H9 (cell line): Measurements from ENCODE around the gene IRF2BP2. TPM values are rescaled to one million over a fixed set of nuclear protein-coding genes. Genes with fewer than 3 reads are reported as not detected.
A peak's percentile ranks its signal among the peaks of the same experiment; 100 is the strongest.

Experiments
- DNase-seq: peaks from one replicate; pipeline ENCODE4 v3.0.0-alpha.2; 2017
- H2AFZ ChIP-seq: one replicate; pipeline ENCODE4 v1.6.1; 2013; ENCODE audit warnings: mild to moderate bottlenecking, low read length, control low read depth, moderate library complexity
- H2AK5ac ChIP-seq: 2 replicates; pipeline ENCODE4 v1.6.1; 2013; ENCODE audit warnings: low read length, control low read depth, mixed read lengths; ENCODE audit not compliant: insufficient read length
- H2BK120ac ChIP-seq: one replicate; pipeline ENCODE4 v1.6.1; 2013; ENCODE audit warnings: low read depth, mild to moderate bottlenecking, low read length, control low read depth, inconsistent platforms; ENCODE audit not compliant: poor library complexity, severe bottlenecking
- H2BK12ac ChIP-seq: 2 replicates; pipeline ENCODE4 v1.6.1; 2013; ENCODE audit warnings: low read length, control low read depth, mixed read lengths, low read depth; ENCODE audit not compliant: insufficient read length
- H2BK15ac ChIP-seq: 2 replicates; pipeline ENCODE4 v1.6.1; 2013; ENCODE audit warnings: low read depth, low read length, control low read depth
- H2BK20ac ChIP-seq: one replicate; pipeline ENCODE4 v1.6.1; 2013; ENCODE audit warnings: low read depth, mild to moderate bottlenecking, low read length, control low read depth, inconsistent platforms; ENCODE audit not compliant: poor library complexity, severe bottlenecking
- H2BK5ac ChIP-seq: 2 replicates; pipeline ENCODE4 v1.6.1; 2013; ENCODE audit warnings: low read length, control low read depth, mixed read lengths; ENCODE audit not compliant: insufficient read length
- H3K14ac ChIP-seq: 2 replicates; pipeline ENCODE4 v1.6.1; 2013; ENCODE audit warnings: low read length, control low read depth; ENCODE audit not compliant: insufficient read depth
- H3K18ac ChIP-seq: 2 replicates; pipeline ENCODE4 v1.6.1; 2013; ENCODE audit warnings: low read depth, mild to moderate bottlenecking, mixed read lengths, low read length, control low read depth; ENCODE audit not compliant: insufficient read length
- H3K23ac ChIP-seq: 2 replicates; pipeline ENCODE4 v1.6.1; 2013; ENCODE audit warnings: low read length, control low read depth, mixed read lengths, low read depth; ENCODE audit not compliant: insufficient read length
- H3K23me2 ChIP-seq: 2 replicates; pipeline ENCODE4 v1.6.1; 2013; ENCODE audit warnings: low read depth, mild to moderate bottlenecking, mixed read lengths, low read length, control low read depth; ENCODE audit not compliant: insufficient read length, poor library complexity, severe bottlenecking
- H3K27ac ChIP-seq: 2 replicates; pipeline ENCODE4 v1.5.1; 2013; ENCODE audit warnings: low read length, control low read depth, mixed read lengths, low read depth; ENCODE audit not compliant: insufficient read length
- H3K27me3 ChIP-seq: 2 replicates; pipeline ENCODE4 v1.6.1; 2013; ENCODE audit warnings: low read length, control low read depth, inconsistent platforms; ENCODE audit not compliant: insufficient read depth
- H3K4ac ChIP-seq: 2 replicates; pipeline ENCODE4 v1.6.1; 2013; ENCODE audit warnings: low read depth, mild to moderate bottlenecking, control low read depth, inconsistent platforms, low read length, moderate library complexity
- H3K4me1 ChIP-seq: 2 replicates; pipeline ENCODE4 v1.6.1; 2013; ENCODE audit warnings: low read length, control low read depth, inconsistent platforms; ENCODE audit not compliant: insufficient read depth
- H3K4me2 ChIP-seq: 2 replicates; pipeline ENCODE4 v1.6.1; 2013; ENCODE audit warnings: low read length, control low read depth, mixed read lengths; ENCODE audit not compliant: insufficient read length, insufficient read depth
- H3K56ac ChIP-seq: 2 replicates; pipeline ENCODE4 v1.6.1; 2013; ENCODE audit warnings: low read depth, mild to moderate bottlenecking, mixed read lengths, low read length, control low read depth; ENCODE audit not compliant: insufficient read length
- H3K79me1 ChIP-seq: 2 replicates; pipeline ENCODE4 v1.6.1; 2013; ENCODE audit warnings: low read depth, mild to moderate bottlenecking, moderate library complexity, low read length, control low read depth, inconsistent platforms; ENCODE audit not compliant: insufficient read depth, poor library complexity, severe bottlenecking
- H3K79me2 ChIP-seq: 2 replicates; pipeline ENCODE4 v1.6.1; 2013; ENCODE audit warnings: low read length, control low read depth, inconsistent platforms; ENCODE audit not compliant: insufficient read depth
- H3K9ac ChIP-seq: 2 replicates; pipeline ENCODE4 v1.6.1; 2013; ENCODE audit warnings: low read length, control low read depth, mixed read lengths; ENCODE audit not compliant: insufficient read length; ENCODE audit errors: extremely low read depth
- H3K9me3 ChIP-seq: one replicate; pipeline ENCODE4 v1.6.1; 2013; ENCODE audit warnings: low read depth, low read length, inconsistent platforms; ENCODE audit not compliant: control insufficient read depth
- H3T11ph ChIP-seq: one replicate; pipeline ENCODE4 v1.6.1; 2013; ENCODE audit warnings: mild to moderate bottlenecking, low read length, control low read depth, inconsistent platforms
- H4K20me1 ChIP-seq: one replicate; pipeline ENCODE4 v1.6.1; 2013; ENCODE audit not compliant: control insufficient read depth, insufficient read length, insufficient read depth
- H4K5ac ChIP-seq: 2 replicates; pipeline ENCODE4 v1.6.1; 2013; ENCODE audit warnings: low read depth, mild to moderate bottlenecking, mixed read lengths, low read length, control low read depth; ENCODE audit not compliant: insufficient read length
- H4K8ac ChIP-seq: replicated peaks from 2 replicates; pipeline ENCODE4 v1.6.1; 2013; ENCODE audit warnings: low read length, control low read depth, mixed read lengths, low read depth; ENCODE audit not compliant: insufficient read length
- H4K91ac ChIP-seq: 2 replicates; pipeline ENCODE4 v1.6.1; 2013; ENCODE audit warnings: low read depth, mild to moderate bottlenecking, moderate library complexity, mixed read lengths, low read length, control low read depth; ENCODE audit not compliant: insufficient read length
- H3K27ac Mint-ChIP-seq, 3 experiments: 2 replicates in 2 of 3; 3 replicates in 1 of 3; pipeline ENCODE4 v1.8.0; 2020 to 2021; ENCODE audit warnings: mixed read lengths in 3 of 3, mild to moderate bottlenecking in 1 of 3, moderate library complexity in 1 of 3
- H3K27me3 Mint-ChIP-seq: 2 replicates; pipeline ENCODE4 v1.8.0; 2021; ENCODE audit warnings: low read depth, mild to moderate bottlenecking, moderate library complexity, mixed read lengths
- H3K36me3 Mint-ChIP-seq, 3 experiments: 2 replicates in 2 of 3; 3 replicates in 1 of 3; pipeline ENCODE4 v1.8.0; 2020 to 2021; ENCODE audit warnings: low read depth in 3 of 3, mixed read lengths in 3 of 3; ENCODE audit not compliant: insufficient read depth in 1 of 3
- H3K4me1 Mint-ChIP-seq, 2 experiments: 2 replicates each; pipeline ENCODE4 v1.8.0; 2020; ENCODE audit warnings: mixed read lengths in 2 of 2
- H3K4me3 Mint-ChIP-seq, 2 experiments: 2 replicates in 1 of 2; 3 replicates in 1 of 2; pipeline ENCODE4 v1.8.0; 2020 to 2021; ENCODE audit warnings: mild to moderate bottlenecking in 2 of 2, mixed read lengths in 2 of 2, moderate library complexity in 1 of 2
- H3K9me3 Mint-ChIP-seq, 2 experiments: 2 replicates in 1 of 2; 3 replicates in 1 of 2; pipeline ENCODE4 v1.8.0; 2020; ENCODE audit warnings: mild to moderate bottlenecking in 2 of 2, mixed read lengths in 2 of 2, moderate library complexity in 1 of 2
- CTCF ChIP-seq: fragments of 200-600 bp; sonication (generic); conservative IDR thresholded peaks from 3 replicates; pipeline ENCODE4 v1.8.0; 2021; ENCODE audit warnings: antibody characterized with exemption, mild to moderate bottlenecking
- total RNA-seq: library from RNA; stranded (reverse); gene quantifications from 2 replicates; pipeline ENCODE4 v1.2.1, GENCODE V29; 2021

The IRF2BP2 gene
- total RNA-seq, 1 experiment from 2014 or later = 80.2 TPM

DNA sequence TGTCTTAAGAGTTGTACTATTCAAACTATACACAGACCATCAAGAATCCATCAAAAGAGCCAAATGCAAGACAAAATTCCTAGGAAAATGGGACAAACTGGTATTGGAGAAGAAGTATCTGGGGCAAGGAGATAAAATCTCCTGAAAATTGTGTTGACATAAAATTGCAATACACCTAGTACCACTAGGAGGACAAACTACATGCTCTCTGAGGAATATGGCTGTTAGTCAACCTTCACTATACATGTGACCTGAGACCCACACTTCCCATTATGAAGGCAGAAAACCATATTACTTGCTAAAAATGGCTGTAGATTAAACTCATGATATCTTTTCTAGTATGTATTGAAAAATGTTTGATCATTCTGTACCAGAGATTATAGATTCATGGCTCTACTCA, 30.0 kb downstream of the IRF2BP2 start:
- Histone ChIP-seq H3K9me3 (no peaks in the 10 kb centered on the region), H3K56ac (no peak overlapping the region), H4K20me1 (no peaks in the 10 kb centered on the region), H2AFZ (no peak overlapping the region), H3K23ac (no peak overlapping the region), H2BK5ac (no peak overlapping the region), H4K91ac (no peak overlapping the region), H3K4me2 (no peak overlapping the region), H4K5ac (no peak overlapping the region), H3K9ac (no peak overlapping the region), H3K79me1 (no peaks in the 10 kb centered on the region), H3K18ac (no peak overlapping the region), H3K4ac (no peak overlapping the region), H2BK12ac (no peak overlapping the region), H3K23me2 (no peaks in the 10 kb centered on the region), H3K4me1 (no peaks in the 10 kb centered on the region), H2BK15ac (no peak overlapping the region), H3K27me3 (no peaks in the 10 kb centered on the region), H4K8ac (no peak overlapping the region), H2BK120ac (no peak overlapping the region), H3T11ph (no peak overlapping the region), H3K27ac (no peak overlapping the region), H3K14ac (no peak overlapping the region), H2BK20ac (no peak overlapping the region), H2AK5ac (no peak overlapping the region), H3K79me2 (no peaks in the 10 kb centered on the region)
- Mint-ChIP-seq H3K27me3 (peaks cover 1% of the 10 kb centered on the region), H3K4me1 (no peaks in the 10 kb centered on the region), H3K4me3 (no peak overlapping the region), H3K27ac (no peak overlapping the region), H3K36me3 (no peaks in the 10 kb centered on the region), H3K9me3 (no peaks in the 10 kb centered on the region; a peak in 1 of 5 replicates)
- peak; percentile 50; the same call in 2 of the 3 replicates for TF ChIP-seq CTCF
- no peak for DNase-seq
